Neural cell (in vitro differentiated cells): Measurements from ENCODE around the gene TEX261.

ENCODE experiments used
- EP300 ChIP-seq: fragments of 450-650 bp; conservative IDR thresholded peaks from 2 replicates; pipeline ENCODE4 v1.6.1; 2014; ENCODE audit warnings: antibody characterized with exemption, mild to moderate bottlenecking, moderate library complexity; ENCODE audit not compliant: poor library complexity, severe bottlenecking
- EZH2 ChIP-seq: fragments of 200-600, 300-800 bp; shearing (Covaris generic), sonication (generic); IDR thresholded peaks from 2 replicates; pipeline ENCODE4 v1.6.1; 2014; ENCODE audit warnings: antibody characterized with exemption, low read length, borderline replicate concordance, mild to moderate bottlenecking; ENCODE audit not compliant: insufficient read depth, poor library complexity, severe bottlenecking
- MXI1 ChIP-seq: fragments of 450-650 bp; conservative IDR thresholded peaks from 2 replicates; pipeline ENCODE4 v1.6.1; 2014; ENCODE audit warnings: antibody characterized with exemption, mild to moderate bottlenecking; ENCODE audit not compliant: poor library complexity, severe bottlenecking
- POLR2AphosphoS5 ChIP-seq: IDR thresholded peaks from 2 replicates; pipeline ENCODE4 v1.6.1; 2012
- RAD21 ChIP-seq: fragments of 450-650 bp; conservative IDR thresholded peaks from 2 replicates; pipeline ENCODE4 v1.6.1; 2014; ENCODE audit warnings: antibody characterized with exemption, mild to moderate bottlenecking, moderate library complexity
- TAF1 ChIP-seq: IDR thresholded peaks from 2 replicates; pipeline ENCODE4 v1.6.1; 2012; ENCODE audit warnings: low read depth
- TF ChIP-seq, protein P1 (sequence below): fragments of 450-650 bp; IDR thresholded peaks from 2 replicates; pipeline ENCODE4 v1.5.1; 2014; ENCODE audit warnings: antibody characterized with exemption, mild to moderate bottlenecking, moderate library complexity; ENCODE audit not compliant: poor library complexity, severe bottlenecking
- TF ChIP-seq, protein P2 (sequence below): IDR thresholded peaks from 2 replicates; pipeline ENCODE4 v1.6.1; 2012; ENCODE audit warnings: borderline replicate concordance

DNA sequence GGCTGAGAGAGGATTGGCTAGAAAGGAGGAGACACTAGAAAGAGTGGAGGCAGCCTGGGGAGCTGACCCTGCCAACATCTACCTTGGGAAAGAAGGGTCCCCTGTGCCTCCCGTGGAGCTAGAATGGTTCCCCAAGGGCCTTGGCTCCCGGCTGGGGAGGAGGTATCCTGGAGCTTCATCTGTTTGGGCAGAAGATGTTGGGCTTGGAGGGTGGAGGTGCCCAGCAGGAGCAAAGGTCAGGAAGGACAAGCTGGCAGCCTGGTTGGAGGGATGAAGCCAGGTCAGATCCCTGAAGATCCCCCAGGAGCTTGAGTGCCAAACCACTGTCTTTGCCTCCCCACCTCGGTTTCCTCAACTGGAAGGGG, 56.1 kb downstream of the TEX261 start:
- TF ChIP-seq, protein P1, sequence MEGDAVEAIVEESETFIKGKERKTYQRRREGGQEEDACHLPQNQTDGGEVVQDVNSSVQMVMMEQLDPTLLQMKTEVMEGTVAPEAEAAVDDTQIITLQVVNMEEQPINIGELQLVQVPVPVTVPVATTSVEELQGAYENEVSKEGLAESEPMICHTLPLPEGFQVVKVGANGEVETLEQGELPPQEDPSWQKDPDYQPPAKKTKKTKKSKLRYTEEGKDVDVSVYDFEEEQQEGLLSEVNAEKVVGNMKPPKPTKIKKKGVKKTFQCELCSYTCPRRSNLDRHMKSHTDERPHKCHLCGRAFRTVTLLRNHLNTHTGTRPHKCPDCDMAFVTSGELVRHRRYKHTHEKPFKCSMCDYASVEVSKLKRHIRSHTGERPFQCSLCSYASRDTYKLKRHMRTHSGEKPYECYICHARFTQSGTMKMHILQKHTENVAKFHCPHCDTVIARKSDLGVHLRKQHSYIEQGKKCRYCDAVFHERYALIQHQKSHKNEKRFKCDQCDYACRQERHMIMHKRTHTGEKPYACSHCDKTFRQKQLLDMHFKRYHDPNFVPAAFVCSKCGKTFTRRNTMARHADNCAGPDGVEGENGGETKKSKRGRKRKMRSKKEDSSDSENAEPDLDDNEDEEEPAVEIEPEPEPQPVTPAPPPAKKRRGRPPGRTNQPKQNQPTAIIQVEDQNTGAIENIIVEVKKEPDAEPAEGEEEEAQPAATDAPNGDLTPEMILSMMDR: no peak
- TF ChIP-seq POLR2AphosphoS5 (no peak), RAD21 (no peak), EZH2 (no peak), MXI1 (no peak), EP300 (no peak), TAF1 (no peak)
- TF ChIP-seq, protein P2, sequence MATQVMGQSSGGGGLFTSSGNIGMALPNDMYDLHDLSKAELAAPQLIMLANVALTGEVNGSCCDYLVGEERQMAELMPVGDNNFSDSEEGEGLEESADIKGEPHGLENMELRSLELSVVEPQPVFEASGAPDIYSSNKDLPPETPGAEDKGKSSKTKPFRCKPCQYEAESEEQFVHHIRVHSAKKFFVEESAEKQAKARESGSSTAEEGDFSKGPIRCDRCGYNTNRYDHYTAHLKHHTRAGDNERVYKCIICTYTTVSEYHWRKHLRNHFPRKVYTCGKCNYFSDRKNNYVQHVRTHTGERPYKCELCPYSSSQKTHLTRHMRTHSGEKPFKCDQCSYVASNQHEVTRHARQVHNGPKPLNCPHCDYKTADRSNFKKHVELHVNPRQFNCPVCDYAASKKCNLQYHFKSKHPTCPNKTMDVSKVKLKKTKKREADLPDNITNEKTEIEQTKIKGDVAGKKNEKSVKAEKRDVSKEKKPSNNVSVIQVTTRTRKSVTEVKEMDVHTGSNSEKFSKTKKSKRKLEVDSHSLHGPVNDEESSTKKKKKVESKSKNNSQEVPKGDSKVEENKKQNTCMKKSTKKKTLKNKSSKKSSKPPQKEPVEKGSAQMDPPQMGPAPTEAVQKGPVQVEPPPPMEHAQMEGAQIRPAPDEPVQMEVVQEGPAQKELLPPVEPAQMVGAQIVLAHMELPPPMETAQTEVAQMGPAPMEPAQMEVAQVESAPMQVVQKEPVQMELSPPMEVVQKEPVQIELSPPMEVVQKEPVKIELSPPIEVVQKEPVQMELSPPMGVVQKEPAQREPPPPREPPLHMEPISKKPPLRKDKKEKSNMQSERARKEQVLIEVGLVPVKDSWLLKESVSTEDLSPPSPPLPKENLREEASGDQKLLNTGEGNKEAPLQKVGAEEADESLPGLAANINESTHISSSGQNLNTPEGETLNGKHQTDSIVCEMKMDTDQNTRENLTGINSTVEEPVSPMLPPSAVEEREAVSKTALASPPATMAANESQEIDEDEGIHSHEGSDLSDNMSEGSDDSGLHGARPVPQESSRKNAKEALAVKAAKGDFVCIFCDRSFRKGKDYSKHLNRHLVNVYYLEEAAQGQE: no peak
